HFF-Myc (cell line): ENCODE measurements around the gene IPCEF1.

Experiments
- DNase-seq: peaks from one replicate; pipeline ENCODE4 v3.0.0-alpha.2; 2011; ENCODE audit warnings: low read depth; ENCODE audit errors: extremely low read depth
- H3K4me3 ChIP-seq: replicated peaks from 2 replicates; pipeline ENCODE4 v1.5.1; 2011; ENCODE audit warnings: low read depth, mild to moderate bottlenecking, control low read depth, low read length
- CTCF ChIP-seq: IDR thresholded peaks from 2 replicates; pipeline ENCODE4 v1.5.1; 2012; ENCODE audit warnings: mild to moderate bottlenecking, low read depth, low read length, control low read depth; ENCODE audit errors: missing control alignments

IPCEF1 gene

GRCh38 chr6:154261688-154262397, 94.8 kb downstream of the IPCEF1 start:
- DNase-seq, result no peak
- H3K4me3 ChIP-seq, result no peak overlapping the region
- TF ChIP-seq CTCF, result no peak

GRCh38 chr6:154258064-154258757, 98.4 kb downstream of the IPCEF1 start:
- no peak for DNase-seq
- TF ChIP-seq CTCF, result no peak
- H3K4me3 ChIP-seq, result no peak overlapping the region

- no peak for DNase-seq
- TF ChIP-seq CTCF, result no peak
- no peak overlapping the region for H3K4me3 ChIP-seq
Measured at GRCh38 chr6:154257067-154257466, 99.5 kb downstream of the IPCEF1 start.

- no peak overlapping the region for H3K4me3 ChIP-seq
- TF ChIP-seq CTCF, result no peak
- no peak for DNase-seq
Measured at GRCh38 chr6:154252678-154253077, 103.9 kb downstream of the IPCEF1 start.

GRCh38 chr6:154251116-154251515, 105.5 kb downstream of the IPCEF1 start:
- no peak for TF ChIP-seq CTCF
- no peak for DNase-seq
- H3K4me3 ChIP-seq, result no peak overlapping the region

- DNase-seq, result no peak
- no peak for TF ChIP-seq CTCF
- H3K4me3 ChIP-seq, result no peak overlapping the region
Measured at GRCh38 chr6:154249499-154250298, 106.9 kb downstream of the IPCEF1 start.
